Activated naive CD4-positive, alpha-beta T cell treated with anti-CD3 and anti-CD28 coated beads, Interleukin-2, amount 10 ng/mL, durations not matched to agents 7 days and 5 days (primary cell): ENCODE results near the gene MBP.

Experiments
- CTCF ChIA-PET: fragments of 350-600 bp; sonication (Branson Sonifier 250); formaldehyde crosslinking; loops from one replicate; lab custom pipeline; 2021; ENCODE audit warnings: antibody characterized with exemption; lab: Charles Lee
- DNase-seq: peaks from one replicate; pipeline ENCODE4 v3.0.0-alpha.2; 2020
- H3K27ac Mint-ChIP-seq: one replicate; pipeline ENCODE4 v1.8.0; 2021; ENCODE audit warnings: mild to moderate bottlenecking, moderate library complexity, mixed read lengths
- H3K27me3 Mint-ChIP-seq: one replicate; pipeline ENCODE4 v1.8.0; 2021; ENCODE audit warnings: mild to moderate bottlenecking, mixed read lengths
- H3K36me3 Mint-ChIP-seq: one replicate; pipeline ENCODE4 v1.8.0; 2021; ENCODE audit warnings: mixed read lengths
- H3K4me1 Mint-ChIP-seq: one replicate; pipeline ENCODE4 v1.8.0; 2021; ENCODE audit warnings: mixed read lengths
- H3K4me3 Mint-ChIP-seq: one replicate; pipeline ENCODE4 v1.8.0; 2021; ENCODE audit warnings: mild to moderate bottlenecking, moderate library complexity, mixed read lengths
- H3K9me3 Mint-ChIP-seq: one replicate; pipeline ENCODE4 v1.8.0; 2021; ENCODE audit warnings: mixed read lengths

Gene MBP

GRCh38 chr18:77101410-77102258 is 30.9 kb downstream of the MBP start:
- H3K9me3 Mint-ChIP-seq, result peaks cover 4% of the 10 kb centered on the region
- no peaks in the 10 kb centered on the region for H3K27me3 Mint-ChIP-seq
- H3K4me1 Mint-ChIP-seq, result peaks cover 97% of the 10 kb centered on the region
- peaks cover 80% of the 10 kb centered on the region for H3K36me3 Mint-ChIP-seq
- CTCF ChIA-PET, result interaction anchor here (1.2 to 2.8 kb wide), 7 partner anchors 22 to 110 kb away, joined by 3 to 17 read pairs (median 4); no protein-coding TSS in a partner anchor
- peak overlapping the region; percentile 74 for H3K4me3 Mint-ChIP-seq
- peak; percentile 57 for DNase-seq
- peak overlapping the region; percentile 100 for H3K27ac Mint-ChIP-seq

GRCh38 chr18:77100751-77101355 is 31.7 kb downstream of the MBP start:
- DNase-seq, result peak; percentile 42
- CTCF ChIA-PET, result interaction anchor here (0.7 to 2.8 kb wide), 5 partner anchors 21 to 38 kb away, joined by 3 to 17 read pairs (median 8); no protein-coding TSS in a partner anchor
- H3K4me1 Mint-ChIP-seq, result peaks cover 97% of the 10 kb centered on the region
- H3K4me3 Mint-ChIP-seq, result peak overlapping the region; percentile 74
- H3K27ac Mint-ChIP-seq, result peak overlapping the region; percentile 100
- peaks cover 76% of the 10 kb centered on the region for H3K36me3 Mint-ChIP-seq
- H3K27me3 Mint-ChIP-seq, result no peaks in the 10 kb centered on the region
- H3K9me3 Mint-ChIP-seq, result no peaks in the 10 kb centered on the region

- CTCF ChIA-PET, result interaction anchor here (2.8 kb wide), 1 partner anchor 31 kb away, joined by 17 read pairs; no protein-coding TSS in a partner anchor
- DNase-seq, result peak; percentile 59
- no peaks in the 10 kb centered on the region for H3K27me3 Mint-ChIP-seq
- H3K9me3 Mint-ChIP-seq, result no peaks in the 10 kb centered on the region
- peak overlapping the region; percentile 9 for H3K4me3 Mint-ChIP-seq
- H3K36me3 Mint-ChIP-seq, result peaks cover 77% of the 10 kb centered on the region
- H3K4me1 Mint-ChIP-seq, result peaks cover 97% of the 10 kb centered on the region
- peak overlapping the region; percentile 100 for H3K27ac Mint-ChIP-seq
Measured at GRCh38 chr18:77099485-77100370, 32.9 kb downstream of the MBP start.

- CTCF ChIA-PET, result no interaction called here
- H3K36me3 Mint-ChIP-seq, result peaks cover 75% of the 10 kb centered on the region
- peaks cover 93% of the 10 kb centered on the region for H3K4me1 Mint-ChIP-seq
- peak overlapping the region; percentile 9 for H3K4me3 Mint-ChIP-seq
- no peaks in the 10 kb centered on the region for H3K27me3 Mint-ChIP-seq
- DNase-seq, result no peak
- peak overlapping the region; percentile 100 for H3K27ac Mint-ChIP-seq
- no peaks in the 10 kb centered on the region for H3K9me3 Mint-ChIP-seq
Measured at GRCh38 chr18:77098538-77099174, 33.9 kb downstream of the MBP start.

- CTCF ChIA-PET, result no interaction called here
- Mint-ChIP-seq H3K9me3 (no peaks in the 10 kb centered on the region), H3K4me1 (peaks cover 90% of the 10 kb centered on the region), H3K27me3 (no peaks in the 10 kb centered on the region), H3K27ac (peak overlapping the region; percentile 100), H3K4me3 (no peak overlapping the region), H3K36me3 (peaks cover 71% of the 10 kb centered on the region)
- no peak for DNase-seq
Measured at GRCh38 chr18:77098029-77098428, 34.6 kb downstream of the MBP start.

GRCh38 chr18:77096936-77097886 is 35.4 kb downstream of the MBP start:
- Mint-ChIP-seq H3K4me1 (peaks cover 89% of the 10 kb centered on the region), H3K36me3 (peaks cover 74% of the 10 kb centered on the region), H3K4me3 (no peak overlapping the region), H3K9me3 (no peaks in the 10 kb centered on the region), H3K27me3 (no peaks in the 10 kb centered on the region), H3K27ac (peak overlapping the region; percentile 55)
- CTCF ChIA-PET, result no interaction called here
- DNase-seq, result no peak

GRCh38 chr18:77095391-77096371 is 36.9 kb downstream of the MBP start:
- Mint-ChIP-seq H3K27ac (peak overlapping the region; percentile 71), H3K27me3 (no peaks in the 10 kb centered on the region), H3K4me1 (peaks cover 79% of the 10 kb centered on the region), H3K4me3 (no peak overlapping the region), H3K9me3 (no peaks in the 10 kb centered on the region), H3K36me3 (peaks cover 66% of the 10 kb centered on the region)
- DNase-seq, result no peak
- CTCF ChIA-PET, result no interaction called here

- CTCF ChIA-PET, result no interaction called here
- Mint-ChIP-seq H3K4me1 (peaks cover 62% of the 10 kb centered on the region), H3K27me3 (no peaks in the 10 kb centered on the region), H3K9me3 (no peaks in the 10 kb centered on the region), H3K27ac (no peak overlapping the region), H3K4me3 (no peak overlapping the region), H3K36me3 (peaks cover 62% of the 10 kb centered on the region)
- DNase-seq, result no peak
Measured at GRCh38 chr18:77093586-77093985, 39.0 kb downstream of the MBP start.

GRCh38 chr18:77093067-77093430 is 39.5 kb downstream of the MBP start:
- peaks cover 56% of the 10 kb centered on the region for H3K4me1 Mint-ChIP-seq

GRCh38 chr18:77092104-77093066 is 40.2 kb downstream of the MBP start:
- no peak overlapping the region for H3K4me3 Mint-ChIP-seq
- no peaks in the 10 kb centered on the region for H3K9me3 Mint-ChIP-seq
- DNase-seq, result no peak
- H3K36me3 Mint-ChIP-seq, result peaks cover 52% of the 10 kb centered on the region
- CTCF ChIA-PET, result no interaction called here
- H3K4me1 Mint-ChIP-seq, result peaks cover 50% of the 10 kb centered on the region
- H3K27ac Mint-ChIP-seq, result peak overlapping the region; percentile 49
- no peaks in the 10 kb centered on the region for H3K27me3 Mint-ChIP-seq

More at GRCh38 chr18:77093067-77093430, 39.5 kb downstream of the MBP start:
- Mint-ChIP-seq H3K36me3 (peaks cover 58% of the 10 kb centered on the region), H3K9me3 (no peaks in the 10 kb centered on the region), H3K4me3 (no peak overlapping the region), H3K27me3 (no peaks in the 10 kb centered on the region), H3K27ac (no peak overlapping the region)
- no peak for DNase-seq
- CTCF ChIA-PET, result no interaction called here

GRCh38 chr18:77091366-77091765 is 41.2 kb downstream of the MBP start:
- no peak for DNase-seq
- no peaks in the 10 kb centered on the region for H3K9me3 Mint-ChIP-seq
- peaks cover 57% of the 10 kb centered on the region for H3K36me3 Mint-ChIP-seq
- no peak overlapping the region for H3K4me3 Mint-ChIP-seq
- H3K27ac Mint-ChIP-seq, result no peak overlapping the region
- H3K4me1 Mint-ChIP-seq, result peaks cover 45% of the 10 kb centered on the region
- CTCF ChIA-PET, result no interaction called here
- H3K27me3 Mint-ChIP-seq, result no peaks in the 10 kb centered on the region
